Spinal cord (tissue), 10 donors: ENCODE results near the gene BBIP1. TPM values are rescaled to one million over a fixed set of nuclear protein-coding genes. Genes with fewer than 3 reads are reported as not detected.
"Not testable (repeated sequence)": the region's sequence is repeated elsewhere in the genome, so short reads cannot be mapped to it uniquely, and the experiment has no call there.

ENCODE experiments used
- DNase-seq, 6 donors: peaks; one replicate each; pipeline versions ENCODE4 v3.0.0 to v3.0.0-alpha.2; 2013 to 2015; ENCODE audit warnings: low spot score in 6 of 6, low read depth in 4 of 6
- H3K27ac ChIP-seq: one replicate; pipeline ENCODE4 v1.5.1; 2013; ENCODE audit warnings: low read depth, low read length, control low read depth
- H3K27me3 ChIP-seq: one replicate; pipeline ENCODE4 v1.6.1; 2013; ENCODE audit warnings: low read length; ENCODE audit not compliant: control insufficient read depth, insufficient read depth
- H3K36me3 ChIP-seq: one replicate; pipeline ENCODE4 v1.6.1; 2013; ENCODE audit warnings: low read length; ENCODE audit not compliant: control insufficient read depth, insufficient read depth
- H3K4me1 ChIP-seq: one replicate; pipeline ENCODE4 v1.6.1; 2013; ENCODE audit warnings: low read length; ENCODE audit not compliant: control insufficient read depth, insufficient read depth
- H3K4me3 ChIP-seq: one replicate; pipeline ENCODE4 v1.5.1; 2013; ENCODE audit warnings: low read depth, low read length, control low read depth
- H3K9me3 ChIP-seq: one replicate; pipeline ENCODE4 v1.6.1; 2013; ENCODE audit warnings: low read length; ENCODE audit not compliant: control insufficient read depth, insufficient read depth
- WGBS: methylation state at CpG from one replicate; pipeline ENCODE4 v1.1.5; 2013; ENCODE audit warnings: missing lambda C conversion rate; ENCODE audit not compliant: insufficient coverage; 5-methylcytosine and 5-hydroxymethylcytosine counted together
- polyA plus RNA-seq, 2 donors: library from polyadenylated mRNA; unstranded; fragments of 120-200 nt; gene quantifications; one replicate each; pipeline ENCODE4 v1.2.1, GENCODE V29; 2013; ENCODE audit not compliant: insufficient read length in 2 of 2
- total RNA-seq, 2 donors: library from RNA; depleted of rRNA in 1 of 2; stranded (reverse); fragments of 120-200 nt in 1 of 2; fragments of >200 nt in 1 of 2; gene quantifications; one replicate each; pipeline versions ENCODE4 v1.2.3 to v1.2.4, GENCODE V29; 2013 to 2014
- donor health status: healthy.

Gene BBIP1
- total and polyA plus RNA-seq, 4 donors, result 45.7 to 78.6 (median 62.7) TPM

GRCh38 chr10:110872984-110873923 is 45.7 kb downstream of the BBIP1 start:
- Histone ChIP-seq H3K36me3 (no peaks in the 10 kb centered on the region), H3K9me3 (no peaks in the 10 kb centered on the region), H3K4me3 (peak overlapping the region; percentile 85), H3K27me3 (no peaks in the 10 kb centered on the region), H3K4me1 (peaks cover 11% of the 10 kb centered on the region), H3K27ac (peak overlapping the region; percentile 97)
- no CpG with 5 or more reads among the region's 16 CpGs for WGBS
- DNase-seq, result peak in 3 of 6 donors; percentile 33 to 48 (median 35)

- Histone ChIP-seq H3K27ac (peak overlapping the region; percentile 97), H3K4me1 (peaks cover 11% of the 10 kb centered on the region), H3K36me3 (no peaks in the 10 kb centered on the region), H3K4me3 (peak overlapping the region; percentile 85), H3K27me3 (no peaks in the 10 kb centered on the region), H3K9me3 (no peaks in the 10 kb centered on the region)
- under 1% methylated on average over 48 of the region's 70 CpGs for WGBS
- DNase-seq, result peak; percentile 53 to 93 (median 69)
Observed at GRCh38 chr10:110872145-110872983, 46.6 kb downstream of the BBIP1 start.

- H3K27me3 ChIP-seq, result no peaks in the 10 kb centered on the region
- H3K4me3 ChIP-seq, result peak within 1 kb of the TSS; percentile 85
- no peaks in the 10 kb centered on the region for H3K9me3 ChIP-seq
- WGBS, result under 1% methylated on average over 44 of the region's 47 CpGs
- peak; percentile 94 to 100 (median 98) for DNase-seq
- no peaks in the 10 kb centered on the region for H3K36me3 ChIP-seq
- peak within 1 kb of the TSS; percentile 97 for H3K27ac ChIP-seq
- H3K4me1 ChIP-seq, result peaks cover 11% of the 10 kb centered on the region
Observed at GRCh38 chr10:110871298-110872084, 47.5 kb downstream of the BBIP1 start, which contains the start of gene PDCD4. Gene PDCD4, plus strand, starts transcription at chr10:110871928. Its CDS starts 4,100 bp downstream, at chr10:110876028.

GRCh38 chr10:110870823-110871297 is 48.1 kb downstream of the BBIP1 start:
- WGBS, result 70% methylated on average over 13 of the region's 13 CpGs
- peak in 1 of 6 donors; percentile 10 for DNase-seq

GRCh38 chr10:110868981-110869380 is 50.0 kb downstream of the BBIP1 start:
- no peak for DNase-seq
- Histone ChIP-seq H3K27ac (no peak overlapping the region), H3K9me3 (no peaks in the 10 kb centered on the region), H3K4me1 (peaks cover 11% of the 10 kb centered on the region), H3K4me3 (no peak overlapping the region), H3K36me3 (no peaks in the 10 kb centered on the region), H3K27me3 (no peaks in the 10 kb centered on the region)
- 88% methylated on average over 3 of the region's 6 CpGs for WGBS

More at GRCh38 chr10:110870823-110871297, 48.1 kb downstream of the BBIP1 start:
- Histone ChIP-seq H3K4me3 (peak overlapping the region; percentile 85), H3K4me1 (peaks cover 11% of the 10 kb centered on the region), H3K9me3 (no peaks in the 10 kb centered on the region), H3K27ac (peak overlapping the region; percentile 97), H3K27me3 (no peaks in the 10 kb centered on the region), H3K36me3 (no peaks in the 10 kb centered on the region)

GRCh38 chr10:110867807-110868465 is 51.0 kb downstream of the BBIP1 start:
- no peaks in the 10 kb centered on the region for H3K27me3 ChIP-seq
- no peaks in the 10 kb centered on the region for H3K9me3 ChIP-seq
- peaks cover 11% of the 10 kb centered on the region for H3K4me1 ChIP-seq
- no peak for DNase-seq
- H3K4me3 ChIP-seq, result no peak overlapping the region
- no peaks in the 10 kb centered on the region for H3K36me3 ChIP-seq
- no peak overlapping the region for H3K27ac ChIP-seq
- no CpG with 5 or more reads among the region's 4 CpGs for WGBS

- not testable (repeated sequence) for H3K27ac ChIP-seq
Observed at GRCh38 chr10:110867011-110867806, 51.8 kb downstream of the BBIP1 start.

GRCh38 chr10:110865809-110866482 is 53.0 kb downstream of the BBIP1 start:
- no peak overlapping the region for H3K27ac ChIP-seq
- no peak for DNase-seq
- no peaks in the 10 kb centered on the region for H3K27me3 ChIP-seq
- 71% methylated on average over 2 of the region's 4 CpGs for WGBS
- no peak overlapping the region for H3K4me3 ChIP-seq
- H3K4me1 ChIP-seq, result peaks cover 6% of the 10 kb centered on the region
- H3K9me3 ChIP-seq, result no peaks in the 10 kb centered on the region
- H3K36me3 ChIP-seq, result no peaks in the 10 kb centered on the region

More at GRCh38 chr10:110867011-110867806, 51.8 kb downstream of the BBIP1 start:
- not testable (repeated sequence) for H3K36me3 ChIP-seq, DNase-seq, H3K9me3 ChIP-seq, H3K27me3 ChIP-seq, H3K4me3 ChIP-seq
- 90% methylated on average over 3 of the region's 8 CpGs for WGBS
- peaks cover 11% of the 10 kb centered on the region for H3K4me1 ChIP-seq
